ENCODE measurements around the gene TMEM45A. TPM values are rescaled to one million over a fixed set of nuclear protein-coding genes. Genes with fewer than 3 reads are reported as not detected.
"Not testable (repeated sequence)": the region's sequence is repeated elsewhere in the genome, so short reads cannot be mapped to it uniquely, and the experiment has no call there.

TMEM45A gene
- total RNA-seq, 1 donor from 2014 or later, result 9.2 TPM

DNA sequence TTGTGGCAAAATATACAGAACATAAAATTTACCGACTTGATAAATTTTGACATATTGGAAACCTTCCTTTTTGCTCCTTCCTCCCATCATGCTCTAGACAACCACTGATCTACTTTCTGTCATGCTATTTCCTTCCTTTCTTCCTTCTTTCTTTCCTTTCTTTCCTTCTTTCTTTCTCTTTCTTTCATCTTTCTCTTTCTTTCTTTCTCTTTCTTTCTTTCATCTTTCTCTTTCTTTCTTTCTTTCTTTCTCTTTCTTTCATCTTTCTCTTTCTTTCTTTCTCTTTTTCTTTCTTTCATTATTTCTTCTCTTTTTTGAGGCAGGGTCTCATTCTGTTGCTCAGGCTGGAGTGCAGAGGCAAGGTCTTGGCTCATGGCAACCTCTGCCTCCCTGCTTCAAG, 8.9 kb upstream of the TMEM45A start:
- no peak for DNase-seq (ENCODE audit: low spot score)

DNA sequence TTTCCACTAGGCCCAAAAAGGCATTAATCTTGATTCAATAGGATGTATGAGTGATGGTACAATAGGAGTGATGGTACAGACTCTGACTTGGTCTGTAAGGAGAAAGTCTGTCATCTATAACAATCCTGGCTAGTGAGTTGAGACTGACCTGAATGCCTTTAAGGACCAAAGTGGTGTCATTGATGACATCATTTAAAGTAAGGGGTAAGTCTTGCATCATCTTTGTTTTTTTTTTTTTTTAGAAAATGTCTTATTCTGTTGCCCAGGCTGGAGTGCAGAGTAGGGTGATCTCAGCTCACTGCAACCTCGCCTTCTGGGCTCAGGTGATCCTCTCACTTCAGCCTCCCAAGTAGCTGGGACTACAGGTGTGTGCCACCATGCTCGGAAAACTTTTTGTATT, 5.6 kb upstream of the TMEM45A start:
- no peak for DNase-seq (ENCODE audit: low spot score)

DNA sequence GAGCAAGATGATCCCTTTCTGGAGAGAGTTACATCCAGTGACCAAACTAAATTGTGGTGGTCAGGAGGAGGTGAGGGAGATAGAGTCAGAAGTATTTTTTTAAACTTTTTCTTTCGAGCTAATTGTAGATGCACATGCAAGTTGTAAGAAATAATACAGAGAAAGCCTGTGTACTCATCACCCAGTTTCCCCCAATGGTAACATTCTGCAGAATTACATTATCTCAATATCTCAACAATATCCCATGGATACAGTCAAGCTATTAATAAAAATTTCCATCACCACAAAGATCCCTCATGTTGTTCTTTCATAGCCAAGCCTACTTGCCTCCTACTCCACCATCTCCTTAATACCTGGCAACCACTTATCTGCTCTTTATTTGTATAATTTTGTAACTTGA, 3.3 kb upstream of the TMEM45A start:
- no peak for DNase-seq (ENCODE audit: low spot score)

DNA sequence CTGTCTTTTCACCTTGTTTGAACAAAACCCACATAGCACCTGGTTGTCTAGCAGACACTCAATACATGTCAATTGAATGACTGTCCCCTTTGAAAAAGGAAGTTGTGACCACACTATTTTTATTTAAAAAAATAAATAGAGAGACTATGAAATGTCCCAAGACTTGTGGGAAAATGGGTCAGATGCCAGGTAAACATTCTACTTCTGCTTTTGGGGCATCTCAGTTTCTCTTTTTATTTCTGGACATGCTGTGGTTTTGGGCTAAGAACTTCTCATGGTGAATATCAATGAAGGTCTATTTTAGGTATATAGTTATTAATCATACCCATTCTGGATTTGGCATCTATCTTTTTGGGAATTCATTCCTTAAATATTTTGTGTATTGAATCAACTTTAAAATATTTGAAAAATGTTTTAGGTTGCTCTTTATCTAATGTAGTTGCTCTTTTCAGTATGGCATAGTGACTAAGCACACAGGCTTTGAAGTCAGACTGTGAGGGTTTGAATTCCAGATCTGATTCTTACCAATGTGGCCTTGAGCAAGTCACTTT, 4.4 kb downstream of the TMEM45A start:
- no peak for DNase-seq (ENCODE audit: low spot score)

GRCh38 chr3:100499651-100500050, 7.2 kb downstream of the TMEM45A start:
- no peak for DNase-seq (ENCODE audit: low spot score)

DNA sequence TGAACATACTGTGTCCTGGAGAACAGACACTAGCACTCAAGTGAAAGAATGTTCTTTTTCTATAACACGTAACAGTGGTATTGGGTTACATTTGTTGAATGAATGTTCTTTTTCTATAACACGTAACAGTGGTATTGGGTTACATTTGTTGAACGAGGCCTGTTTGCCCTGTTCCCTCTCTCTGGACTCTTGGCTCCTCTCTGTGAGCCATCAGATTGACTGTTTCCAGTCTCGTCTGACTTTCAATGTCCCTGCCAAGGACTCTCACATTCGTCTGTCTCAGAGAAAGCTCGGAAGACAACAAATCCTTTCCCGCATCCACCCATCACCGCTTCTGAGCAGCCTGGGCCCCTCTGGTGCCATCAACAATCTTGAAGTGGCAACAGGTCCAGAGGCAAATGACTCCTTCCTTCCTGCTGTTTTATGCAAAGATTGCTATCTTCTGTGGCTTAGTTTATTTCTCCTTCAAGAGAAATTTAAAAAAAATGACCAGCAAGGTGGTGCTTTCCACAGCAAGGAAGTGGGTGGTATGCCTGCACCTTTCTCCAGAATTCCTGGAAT, 8.0 kb downstream of the TMEM45A start:
- no peak for DNase-seq (ENCODE audit: low spot score)

- DNase-seq (ENCODE audit: low spot score), result no peak
These were observed 11.0 kb downstream of the TMEM45A start for GRCh38 chr3:100503448-100503847.

- no peak for DNase-seq (ENCODE audit: low spot score)
These were observed 13.9 kb downstream of the TMEM45A start for GRCh38 chr3:100506355-100506754.

GRCh38 chr3:100509818-100510217, 17.4 kb downstream of the TMEM45A start:
- not testable (repeated sequence) for DNase-seq (ENCODE audit: low spot score)

DNA sequence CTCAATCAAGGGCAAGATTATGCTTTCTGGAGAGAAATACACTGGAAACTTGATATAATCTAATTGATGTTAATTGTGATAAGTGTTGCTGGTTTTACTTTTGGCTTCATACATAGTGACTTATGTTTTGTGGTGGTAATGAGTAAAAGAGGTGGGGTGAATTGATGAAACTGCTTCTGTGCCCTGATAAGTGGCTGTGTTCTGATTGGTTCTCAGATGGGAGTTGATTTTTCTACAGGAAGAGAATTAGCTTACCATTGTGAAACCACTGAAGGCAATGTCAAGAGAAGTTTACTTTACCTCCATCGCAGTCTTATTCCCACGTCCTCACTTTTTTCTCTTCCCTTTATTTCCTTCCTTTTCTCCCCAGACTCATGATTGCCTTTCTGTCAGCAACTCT, 23.8 kb downstream of the TMEM45A start:
- no peak for DNase-seq (ENCODE audit: low spot score)

- no peak for DNase-seq (ENCODE audit: low spot score)
These were observed 24.4 kb downstream of the TMEM45A start for GRCh38 chr3:100516838-100517237.

- DNase-seq (ENCODE audit: low spot score), result no peak
These were observed 24.9 kb downstream of the TMEM45A start for GRCh38 chr3:100517276-100517675.

GRCh38 chr3:100518244-100518643, 25.8 kb downstream of the TMEM45A start:
- DNase-seq (ENCODE audit: low spot score), result no peak

GRCh38 chr3:100518983-100519382, 26.6 kb downstream of the TMEM45A start:
- no peak for DNase-seq (ENCODE audit: low spot score)

- DNase-seq (ENCODE audit: low spot score), result no peak
These were observed 29.0 kb downstream of the TMEM45A start for GRCh38 chr3:100521439-100521845.

- DNase-seq (ENCODE audit: low spot score), result no peak
These were observed 29.7 kb downstream of the TMEM45A start for GRCh38 chr3:100522125-100522524.

DNA sequence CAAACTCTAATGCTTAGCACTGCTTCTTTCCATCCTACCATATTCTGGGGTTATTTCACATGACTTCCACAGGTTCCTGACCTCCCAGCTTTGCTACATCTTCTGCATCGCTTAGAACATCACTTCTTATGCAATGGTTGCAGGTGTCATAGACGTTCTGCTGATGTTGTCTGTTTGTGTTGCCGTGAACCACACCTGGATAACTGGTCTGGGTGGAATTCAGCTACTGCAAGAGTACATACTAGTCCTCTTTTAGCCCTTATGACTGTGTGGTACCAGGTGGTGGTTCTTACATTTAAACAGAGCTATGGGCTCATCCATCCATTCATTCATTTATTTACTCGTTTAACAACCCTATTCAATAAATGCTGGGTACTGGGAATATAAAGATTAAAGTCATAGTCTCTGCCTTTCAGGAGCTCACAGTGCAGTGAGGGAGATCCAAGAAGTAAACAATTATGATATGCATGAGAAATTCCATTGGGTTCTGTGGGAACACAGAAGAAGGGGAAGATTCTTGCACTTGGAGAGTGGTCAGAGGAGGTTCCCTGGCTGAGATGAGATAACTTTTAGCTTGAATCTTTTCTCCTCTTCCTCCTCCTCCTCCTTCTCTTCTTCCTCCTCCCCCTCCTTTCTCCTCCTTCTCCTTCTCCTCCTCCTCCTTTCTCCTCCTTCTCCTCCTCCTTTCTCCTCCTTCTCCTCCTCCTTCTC, 30.8 kb downstream of the TMEM45A start:
- no peak for DNase-seq (ENCODE audit: low spot score)

GRCh38 chr3:100525753-100526612, 33.6 kb downstream of the TMEM45A start:
- DNase-seq (ENCODE audit: low spot score), result no peak

DNA sequence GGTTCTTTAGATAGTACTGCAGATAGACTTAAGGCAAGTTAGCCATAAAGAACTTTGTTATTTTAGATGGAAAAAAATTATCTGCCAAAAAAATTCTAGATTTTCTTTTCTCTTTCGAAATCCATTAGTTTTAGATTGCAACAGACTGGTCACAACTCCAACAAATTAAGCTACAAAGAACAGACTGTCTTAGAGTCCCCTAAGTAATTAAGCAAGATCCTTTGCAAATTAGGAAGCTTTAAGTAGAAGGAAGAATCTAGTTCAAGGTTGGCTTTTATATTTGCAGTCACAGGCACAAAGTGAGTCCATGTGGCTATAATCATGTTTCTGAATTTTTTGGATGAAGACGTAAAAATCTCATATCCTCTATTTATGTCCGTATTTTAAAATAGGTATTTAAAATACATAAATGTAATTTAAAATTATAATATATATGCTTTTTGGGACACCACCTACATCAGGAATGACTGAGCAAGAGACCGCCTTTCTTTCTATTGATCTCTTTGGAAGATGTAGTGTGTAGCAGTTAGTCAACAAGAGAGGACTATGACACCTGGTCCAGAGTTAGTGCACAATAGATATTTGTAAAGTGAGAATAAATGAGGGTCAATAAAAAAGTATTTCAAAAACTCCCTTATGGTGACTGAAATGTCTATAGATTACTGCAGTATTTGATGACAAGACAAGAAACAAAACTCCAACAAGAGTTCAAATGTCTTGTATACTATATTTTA, 34.4 kb downstream of the TMEM45A start:
- DNase-seq (ENCODE audit: low spot score), result no peak

DNA sequence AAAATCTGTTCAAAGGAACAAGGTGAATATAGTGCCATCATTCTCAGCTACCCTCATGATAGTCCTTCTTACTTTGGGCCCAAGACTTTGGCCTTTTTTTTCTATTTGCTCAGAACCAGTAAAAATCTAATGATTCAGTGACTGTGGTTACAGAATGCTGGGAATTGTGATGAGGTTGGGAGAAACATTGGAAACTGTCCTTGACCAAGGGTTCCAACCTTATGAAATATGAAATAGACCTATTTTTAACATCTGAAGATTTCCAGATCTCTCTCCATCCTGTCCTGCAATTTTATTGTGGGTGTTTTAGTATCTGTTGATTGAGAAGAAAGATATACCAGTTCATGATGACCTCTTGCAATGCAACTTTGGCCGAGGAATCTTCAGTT, 34.9 kb downstream of the TMEM45A start:
- no peak for DNase-seq (ENCODE audit: low spot score)

DNA sequence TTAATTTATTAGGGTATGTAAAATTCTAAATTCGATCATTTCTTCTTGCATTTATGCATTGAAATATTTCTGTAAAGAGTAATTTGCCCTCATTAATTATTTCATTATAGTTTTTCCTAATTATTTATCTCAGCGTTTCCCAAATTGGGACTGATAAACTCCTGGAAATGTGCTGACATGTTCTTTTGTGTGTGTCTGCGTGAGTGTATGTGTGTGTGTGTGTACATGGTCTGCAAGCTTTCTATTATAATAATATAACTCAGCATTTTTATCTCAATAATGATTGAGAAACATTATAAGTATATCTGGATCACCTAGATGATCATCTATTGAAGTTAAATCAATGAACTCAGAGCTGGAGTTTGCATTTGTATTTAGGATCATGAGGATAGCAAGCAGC, 38.7 kb downstream of the TMEM45A start:
- DNase-seq (ENCODE audit: low spot score), result no peak

DNA sequence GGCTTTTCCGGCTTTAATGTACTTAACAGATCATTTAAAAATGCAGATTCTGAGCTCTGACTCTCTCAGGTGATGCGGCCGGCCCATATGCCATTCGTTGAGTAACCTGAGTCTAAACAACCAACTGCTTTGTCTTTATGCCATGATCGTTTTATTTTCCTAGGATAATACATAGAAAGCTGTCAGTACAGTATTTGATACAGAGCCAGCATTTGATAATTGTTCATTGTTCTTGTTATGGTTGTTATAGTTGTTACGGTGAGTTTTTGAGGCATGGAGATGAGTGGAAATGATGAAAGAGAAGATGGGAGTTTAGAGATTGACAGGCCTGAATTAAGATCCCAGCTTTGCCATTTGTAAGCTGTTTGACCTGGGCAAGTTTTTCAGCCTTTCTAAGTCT, 40.0 kb downstream of the TMEM45A start:
- DNase-seq (ENCODE audit: low spot score), result no peak
